Astrocyte (in vitro differentiated cells and primary cell): ENCODE results near the gene TNRC18. TPM values are rescaled to one million over a fixed set of nuclear protein-coding genes. Genes with fewer than 3 reads are reported as not detected.
A peak's percentile ranks its signal among the peaks of the same experiment; 100 is the strongest.

Source experiments
- DNase-seq: peaks from one replicate; pipeline ENCODE4 v3.0.0-alpha.2; 2010; ENCODE audit warnings: low read depth
- FAIRE-seq: peaks from 2 replicates; lab custom pipeline; 2011; peaks lifted over from hg19 to GRCh38; lab: Jason Lieb, UNC
- H2AFZ ChIP-seq: 2 replicates; pipeline ENCODE4 v1.6.0; 2012; ENCODE audit warnings: low read depth, low read length, inconsistent platforms
- H3K27ac ChIP-seq: 2 replicates; pipeline ENCODE4 v1.5.1; 2011; ENCODE audit warnings: low read depth, low read length, inconsistent platforms
- H3K27me3 ChIP-seq: 2 replicates; pipeline ENCODE4 v1.6.0; 2011; ENCODE audit warnings: low read length, inconsistent platforms; ENCODE audit not compliant: insufficient read depth
- H3K36me3 ChIP-seq: 2 replicates; pipeline ENCODE4 v1.5.1; 2011; ENCODE audit warnings: low read length, inconsistent platforms; ENCODE audit not compliant: insufficient read depth
- H3K4me1 ChIP-seq: 2 replicates; pipeline ENCODE4 v1.5.1; 2011; ENCODE audit warnings: low read length, inconsistent platforms; ENCODE audit not compliant: insufficient read depth
- H3K4me2 ChIP-seq: 2 replicates; pipeline ENCODE4 v1.6.0; 2012; ENCODE audit warnings: low read length, inconsistent platforms
- H3K4me3 ChIP-seq: 2 replicates; pipeline ENCODE4 v1.5.1; 2011; ENCODE audit warnings: low read depth, mild to moderate bottlenecking, low read length, inconsistent platforms; ENCODE audit not compliant: insufficient read depth
- H3K79me2 ChIP-seq: 2 replicates; pipeline ENCODE4 v1.6.0; 2012; ENCODE audit warnings: mild to moderate bottlenecking, low read length, inconsistent platforms; ENCODE audit not compliant: insufficient read depth
- H3K9ac ChIP-seq: 2 replicates; pipeline ENCODE4 v1.6.0; 2012; ENCODE audit warnings: mild to moderate bottlenecking, low read length, inconsistent platforms
- H3K9me3 ChIP-seq: 2 replicates; pipeline ENCODE4 v1.5.1; 2012; ENCODE audit warnings: low read depth, mild to moderate bottlenecking, low read length, inconsistent platforms; ENCODE audit not compliant: insufficient read depth
- H4K20me1 ChIP-seq: 2 replicates; pipeline ENCODE4 v1.6.0; 2012; ENCODE audit warnings: low read length, inconsistent platforms; ENCODE audit not compliant: insufficient read depth
- H3K27ac Mint-ChIP-seq: one replicate; pipeline ENCODE4 v1.8.0; 2021; ENCODE audit warnings: mild to moderate bottlenecking, mixed read lengths; ENCODE audit not compliant: unreplicated experiment
- H3K27me3 Mint-ChIP-seq: one replicate; pipeline ENCODE4 v1.8.0; 2021; ENCODE audit warnings: low read depth, mixed read lengths; ENCODE audit not compliant: unreplicated experiment
- H3K36me3 Mint-ChIP-seq: one replicate; pipeline ENCODE4 v1.8.0; 2021; ENCODE audit warnings: low read depth, mixed read lengths; ENCODE audit not compliant: unreplicated experiment
- H3K4me1 Mint-ChIP-seq: one replicate; pipeline ENCODE4 v1.8.0; 2021; ENCODE audit warnings: low read depth, mixed read lengths; ENCODE audit not compliant: unreplicated experiment
- H3K4me3 Mint-ChIP-seq: one replicate; pipeline ENCODE4 v1.8.0; 2021; ENCODE audit warnings: mild to moderate bottlenecking, moderate library complexity, mixed read lengths; ENCODE audit not compliant: unreplicated experiment
- H3K9me3 Mint-ChIP-seq: one replicate; pipeline ENCODE4 v1.8.0; 2021; ENCODE audit warnings: mild to moderate bottlenecking, mixed read lengths; ENCODE audit not compliant: unreplicated experiment
- CTCF ChIP-seq: IDR thresholded peaks from 2 replicates; pipeline ENCODE4 v1.5.1; 2011; ENCODE audit warnings: low read depth, mild to moderate bottlenecking, inconsistent platforms, low read length, moderate library complexity; ENCODE audit not compliant: insufficient read depth
- EZH2 ChIP-seq: IDR thresholded peaks from 2 replicates; pipeline ENCODE4 v1.6.1; 2012; ENCODE audit warnings: mild to moderate bottlenecking, low read length, inconsistent platforms; ENCODE audit not compliant: insufficient read depth
- total RNA-seq: library from RNA; stranded (reverse); gene quantifications from 2 replicates; pipeline ENCODE4 v1.2.1, GENCODE V29; 2021

The TNRC18 gene
- total RNA-seq, 1 donor from 2014 or later = 84.3 TPM

- H2AFZ ChIP-seq = no peak overlapping the region
- no peaks in the 10 kb centered on the region for H3K36me3 ChIP-seq
- H3K27me3 ChIP-seq = no peaks in the 10 kb centered on the region
- H3K4me3 Mint-ChIP-seq = peak overlapping the region; percentile 97
- peaks cover 10% of the 10 kb centered on the region for H3K4me1 Mint-ChIP-seq
- TF ChIP-seq CTCF = no peak
- TF ChIP-seq EZH2 = no peak
- no peaks in the 10 kb centered on the region for H3K27me3 Mint-ChIP-seq
- no peaks in the 10 kb centered on the region for H3K9me3 Mint-ChIP-seq
- peaks cover 19% of the 10 kb centered on the region for H3K36me3 Mint-ChIP-seq
- H3K79me2 ChIP-seq = peaks cover 60% of the 10 kb centered on the region
- H4K20me1 ChIP-seq = peaks cover 59% of the 10 kb centered on the region
- DNase-seq (no peak), FAIRE-seq (no peak)
- no peak overlapping the region for H3K4me2 ChIP-seq
- H3K4me3 ChIP-seq = no peak overlapping the region
- H3K27ac Mint-ChIP-seq = peak overlapping the region; percentile 73
- H3K27ac ChIP-seq = no peak overlapping the region
- peaks cover 31% of the 10 kb centered on the region for H3K4me1 ChIP-seq
- H3K9me3 ChIP-seq = no peaks in the 10 kb centered on the region
- H3K9ac ChIP-seq = no peak overlapping the region
Observed at GRCh38 chr7:5431560-5432015, 8.0 kb upstream of the TNRC18 start.

GRCh38 chr7:5430612-5430947 is 6.9 kb upstream of the TNRC18 start:
- no peaks in the 10 kb centered on the region for H3K36me3 ChIP-seq
- TF ChIP-seq EZH2 (no peak), CTCF (no peak)
- no peaks in the 10 kb centered on the region for H3K9me3 ChIP-seq
- H3K27ac Mint-ChIP-seq = peak overlapping the region; percentile 55
- H3K27me3 ChIP-seq = no peaks in the 10 kb centered on the region
- H3K9ac ChIP-seq = peak overlapping the region; percentile 97
- H3K36me3 Mint-ChIP-seq = peaks cover 17% of the 10 kb centered on the region
- H3K9me3 Mint-ChIP-seq = no peaks in the 10 kb centered on the region
- peaks cover 50% of the 10 kb centered on the region for H4K20me1 ChIP-seq
- H3K27ac ChIP-seq = no peak overlapping the region
- H3K4me3 Mint-ChIP-seq = peak overlapping the region; percentile 97
- no peak for FAIRE-seq
- no peak overlapping the region for H3K4me3 ChIP-seq
- peak overlapping the region; percentile 84 for H3K4me2 ChIP-seq
- DNase-seq = no peak
- H3K4me1 Mint-ChIP-seq = peaks cover 10% of the 10 kb centered on the region
- no peak overlapping the region for H2AFZ ChIP-seq
- no peaks in the 10 kb centered on the region for H3K27me3 Mint-ChIP-seq
- peaks cover 70% of the 10 kb centered on the region for H3K79me2 ChIP-seq
- H3K4me1 ChIP-seq = peaks cover 31% of the 10 kb centered on the region

- Histone ChIP-seq H3K4me2 (peak overlapping the region; percentile 84), H3K4me3 (peak overlapping the region; percentile 83), H3K9ac (peak overlapping the region; percentile 97), H4K20me1 (peaks cover 45% of the 10 kb centered on the region), H3K27ac (peak overlapping the region; percentile 64), H3K79me2 (peaks cover 76% of the 10 kb centered on the region), H3K36me3 (no peaks in the 10 kb centered on the region), H3K27me3 (no peaks in the 10 kb centered on the region), H3K9me3 (no peaks in the 10 kb centered on the region), H2AFZ (peak overlapping the region; percentile 29), H3K4me1 (peaks cover 31% of the 10 kb centered on the region)
- Mint-ChIP-seq H3K4me3 (peak overlapping the region; percentile 97), H3K27ac (peak overlapping the region; percentile 95), H3K4me1 (peaks cover 10% of the 10 kb centered on the region), H3K36me3 (peaks cover 16% of the 10 kb centered on the region), H3K27me3 (no peaks in the 10 kb centered on the region), H3K9me3 (no peaks in the 10 kb centered on the region)
- no peak for TF ChIP-seq EZH2
- TF ChIP-seq CTCF = no peak
- FAIRE-seq (no peak), DNase-seq (no peak)
Observed at GRCh38 chr7:5429857-5430611, 6.4 kb upstream of the TNRC18 start.
